HAP-1 (cell line): Measurements from ENCODE around the gene GLT8D2.

ENCODE experiments used
- DNase-seq, 2 experiments: peaks; one replicate each; pipeline ENCODE4 v3.0.0-alpha.2; 2016 to 2020; ENCODE audit warnings: low spot score in 2 of 2
- H3K27me3 ChIP-seq: fragments of 250-450 bp; sonication (Bioruptor Pico); 2 replicates; pipeline ENCODE4 v1.5.1; 2020; ENCODE audit warnings: low read depth, mild to moderate bottlenecking, moderate library complexity
- H3K36me3 ChIP-seq: fragments of 250-450 bp; sonication (Bioruptor Pico); replicated peaks from 2 replicates; pipeline ENCODE4 v1.5.1; 2020; ENCODE audit warnings: mild to moderate bottlenecking
- H3K4me1 ChIP-seq: fragments of 250-450 bp; sonication (Bioruptor Pico); 2 replicates; pipeline ENCODE4 v1.5.1; 2020; ENCODE audit warnings: mild to moderate bottlenecking
- H3K4me3 ChIP-seq: fragments of 250-450 bp; sonication (Bioruptor Pico); 2 replicates; pipeline ENCODE4 v1.5.1; 2020; ENCODE audit warnings: mild to moderate bottlenecking, moderate library complexity
- H3K9me3 ChIP-seq: fragments of 250-450 bp; sonication (Bioruptor Pico); 2 replicates; pipeline ENCODE4 v1.5.1; 2020; ENCODE audit warnings: mild to moderate bottlenecking, moderate library complexity
- in situ Hi-C: fragments of 300-500 bp; cut with MboI; formaldehyde crosslinking; loops from 3 replicates; pipeline ENCODE4 v1.14.3; 2020; ENCODE audit warnings: low sequenced_read_pairs, inconsistent platforms, mixed read lengths

GLT8D2 gene

DNA sequence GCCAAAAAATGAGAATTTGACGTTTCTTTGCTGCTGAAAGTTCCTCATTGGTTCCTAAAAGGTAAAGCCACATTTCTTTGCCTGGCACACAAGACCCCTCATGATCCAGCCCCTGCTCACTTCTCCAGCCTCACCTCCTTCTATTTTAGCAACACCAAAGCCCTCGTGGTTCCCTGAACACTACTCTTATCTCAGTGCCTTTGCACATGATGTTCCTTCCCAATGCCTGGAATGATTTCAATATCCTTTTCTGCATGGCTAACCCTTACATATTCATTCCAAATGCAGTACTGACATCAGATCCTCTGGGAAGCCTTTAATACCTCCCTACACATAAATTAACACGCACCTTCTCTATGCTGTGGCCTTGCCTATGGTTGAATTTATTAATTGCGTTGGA is 39.9 kb downstream of the GLT8D2 start:
- no peaks in the 10 kb centered on the region for H3K27me3 ChIP-seq
- peaks cover 4% of the 10 kb centered on the region for H3K4me1 ChIP-seq
- H3K9me3 ChIP-seq = no peaks in the 10 kb centered on the region
- no peaks in the 10 kb centered on the region for H3K36me3 ChIP-seq
- DNase-seq = no peak
- in situ Hi-C loops = no loop called here
- no peak overlapping the region for H3K4me3 ChIP-seq

DNA sequence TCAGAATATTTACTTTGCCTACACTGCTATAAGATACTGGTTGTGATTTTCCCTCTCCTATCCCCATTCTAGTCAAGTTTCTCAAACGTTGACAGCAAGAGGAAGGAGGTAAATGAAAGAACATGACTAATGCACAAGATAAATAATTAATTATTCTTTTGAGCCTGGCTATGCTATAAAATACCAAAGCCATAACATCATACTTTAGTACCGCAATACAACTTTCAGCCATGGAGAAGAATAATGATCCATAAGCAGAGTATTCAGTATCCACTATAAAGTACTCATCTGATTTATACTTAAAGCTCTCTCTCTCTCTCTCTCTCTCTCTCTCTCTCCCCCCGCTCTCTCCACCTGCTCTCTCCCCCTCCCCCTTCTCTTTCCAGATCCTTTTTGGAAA is 43.1 kb downstream of the GLT8D2 start:
- Histone ChIP-seq H3K4me3 (no peak overlapping the region), H3K4me1 (peaks cover 4% of the 10 kb centered on the region)
- in situ Hi-C loops = no loop called here

DNA sequence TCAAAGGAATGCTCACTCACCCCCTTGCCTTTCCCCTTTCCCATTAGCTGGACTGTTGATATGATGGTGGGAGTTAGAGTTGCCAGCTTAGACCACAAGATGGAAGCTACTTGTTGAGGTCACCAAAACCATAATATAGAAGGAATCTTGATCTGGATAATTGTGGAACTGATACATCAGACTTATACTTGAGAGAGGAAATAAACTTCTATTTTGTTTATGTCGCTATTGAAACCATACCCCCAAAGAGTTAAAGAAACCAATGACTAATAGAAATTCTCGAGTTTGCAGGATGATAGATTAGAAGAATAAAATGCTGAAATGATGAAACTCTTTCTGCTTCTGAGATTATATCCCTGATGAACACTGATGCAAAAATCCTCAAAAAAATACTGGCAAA is 46.4 kb downstream of the GLT8D2 start:
- no peak for DNase-seq
- in situ Hi-C loops = no loop called here

More for the DNA sequence above, 43.1 kb downstream of the GLT8D2 start:
- DNase-seq = no peak
- Histone ChIP-seq H3K9me3 (no peaks in the 10 kb centered on the region), H3K27me3 (0 out of 2 replicates have a peak, but pooled peaks cover 5% of the 10 kb centered on the region), H3K36me3 (no peaks in the 10 kb centered on the region)

DNA sequence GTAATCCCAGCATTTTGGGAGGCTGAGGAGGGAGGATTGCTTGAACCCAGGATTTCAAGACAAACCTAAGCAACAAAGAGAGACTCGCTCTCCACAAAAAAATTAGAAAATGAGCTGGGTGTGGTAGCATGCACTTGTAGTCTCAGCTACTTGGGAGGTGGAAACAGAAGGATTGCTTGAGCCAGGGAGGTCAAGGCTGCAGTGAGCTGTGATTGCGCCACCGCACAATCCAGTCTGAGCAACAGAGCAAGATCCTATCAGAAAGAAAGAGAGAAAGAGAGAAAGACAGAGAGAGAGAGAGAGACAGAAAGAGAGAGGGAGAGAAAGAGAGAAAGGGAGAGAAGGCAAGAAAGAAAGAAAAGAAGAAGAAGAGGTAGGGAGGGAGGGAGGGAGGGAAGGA is 47.3 kb downstream of the GLT8D2 start:
- no peaks in the 10 kb centered on the region for H3K36me3 ChIP-seq
- H3K9me3 ChIP-seq = no peaks in the 10 kb centered on the region
- DNase-seq = no peak
- in situ Hi-C loops = no loop called here
- peaks cover 13% of the 10 kb centered on the region for H3K27me3 ChIP-seq
- no peaks in the 10 kb centered on the region for H3K4me1 ChIP-seq
- no peak overlapping the region for H3K4me3 ChIP-seq

More for the DNA sequence above, 46.4 kb downstream of the GLT8D2 start:
- H3K4me3 ChIP-seq = no peak overlapping the region
- no peaks in the 10 kb centered on the region for H3K36me3 ChIP-seq
- H3K4me1 ChIP-seq = peaks cover 4% of the 10 kb centered on the region
- H3K27me3 ChIP-seq = peaks cover 13% of the 10 kb centered on the region
- H3K9me3 ChIP-seq = no peaks in the 10 kb centered on the region

DNA sequence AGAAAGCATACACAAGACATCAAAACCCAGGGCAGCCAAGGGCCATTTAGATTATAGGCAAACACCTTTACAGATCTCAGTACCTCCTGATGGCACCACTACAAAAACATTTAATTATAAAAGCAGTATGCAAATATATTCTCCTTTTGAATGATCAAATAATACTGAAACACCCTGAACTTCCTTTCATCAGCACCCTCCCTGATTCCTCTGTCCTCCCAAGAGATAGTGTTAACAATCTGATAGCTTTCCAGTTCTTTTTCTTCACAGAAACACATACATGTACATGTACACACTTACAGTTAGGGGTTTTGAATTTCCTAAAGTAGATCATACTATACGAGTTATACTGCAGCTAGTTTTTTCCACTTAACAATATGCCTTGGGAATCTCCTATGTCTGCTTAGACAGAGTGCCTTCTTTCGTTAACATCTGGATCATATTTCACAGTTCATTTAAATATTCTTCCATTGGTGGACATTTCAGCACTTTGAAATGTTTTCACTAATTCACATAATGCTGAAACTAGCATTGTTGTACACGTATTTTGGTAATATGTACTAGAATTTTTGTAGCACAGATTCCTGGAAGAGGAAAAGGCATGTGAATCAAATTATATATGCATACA is 49.1 kb downstream of the GLT8D2 start:
- Histone ChIP-seq H3K4me1 (no peaks in the 10 kb centered on the region), H3K27me3 (peaks cover 13% of the 10 kb centered on the region), H3K36me3 (no peaks in the 10 kb centered on the region), H3K9me3 (no peaks in the 10 kb centered on the region), H3K4me3 (no peak overlapping the region)
- in situ Hi-C loops = no loop called here
- no peak for DNase-seq

DNA sequence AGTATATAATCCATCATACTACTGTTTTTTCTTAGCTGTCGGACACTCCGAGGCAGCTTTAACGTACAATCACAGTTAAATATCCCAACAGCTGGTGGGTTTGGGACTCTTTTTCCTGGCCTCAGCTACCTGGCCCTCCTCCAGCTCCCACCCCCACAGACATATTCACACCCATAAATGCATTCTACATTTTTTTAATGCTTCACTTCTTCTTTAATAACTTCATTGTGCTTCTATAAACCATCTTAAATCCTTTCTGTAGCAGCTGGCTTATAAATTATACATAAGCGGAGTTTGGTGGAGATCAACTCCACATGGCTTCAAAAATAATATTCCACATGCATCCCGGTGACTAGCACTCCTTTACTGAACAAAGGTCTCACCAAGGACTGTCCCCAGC is 51.0 kb downstream of the GLT8D2 start:
- DNase-seq = no peak
- no peaks in the 10 kb centered on the region for H3K4me1 ChIP-seq
- in situ Hi-C loops = no loop called here
- no peak overlapping the region for H3K4me3 ChIP-seq
- H3K9me3 ChIP-seq = no peaks in the 10 kb centered on the region
- H3K36me3 ChIP-seq = no peaks in the 10 kb centered on the region
- H3K27me3 ChIP-seq = peaks cover 14% of the 10 kb centered on the region

DNA sequence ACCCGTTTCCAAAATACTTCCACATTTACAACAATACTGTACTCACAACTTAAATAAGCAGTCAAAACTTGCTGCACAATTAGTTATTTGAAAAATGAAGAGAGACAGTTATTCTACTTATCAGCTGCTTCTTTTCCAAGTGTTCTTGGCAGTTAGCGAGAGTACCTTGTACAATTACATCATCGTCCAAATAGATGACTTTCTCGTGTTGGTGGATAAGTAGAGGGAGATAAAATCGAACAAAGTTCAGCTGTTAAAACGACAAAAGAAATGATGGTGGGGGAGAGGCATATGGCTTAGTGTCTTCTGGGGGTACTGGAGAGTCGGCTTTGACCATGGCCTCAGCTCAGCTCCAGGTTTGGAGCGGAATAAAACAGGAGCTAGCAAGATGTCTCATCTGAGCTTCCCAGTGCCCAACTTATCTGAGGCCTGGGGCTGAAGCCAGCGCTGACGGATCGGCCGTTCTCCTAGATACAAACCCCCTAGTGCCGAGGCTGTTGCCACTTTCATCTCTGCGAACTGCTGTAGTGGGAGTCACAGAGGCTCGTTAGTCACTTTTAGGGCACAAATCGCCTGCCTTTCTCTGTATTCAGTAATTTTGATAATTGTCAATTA is 52.6 kb downstream of the GLT8D2 start:
- no peaks in the 10 kb centered on the region for H3K4me1 ChIP-seq
- no peaks in the 10 kb centered on the region for H3K9me3 ChIP-seq
- no peaks in the 10 kb centered on the region for H3K36me3 ChIP-seq
- H3K27me3 ChIP-seq = peaks cover 10% of the 10 kb centered on the region
- DNase-seq = no peak
- in situ Hi-C loops = no loop called here
- no peak overlapping the region for H3K4me3 ChIP-seq

DNA sequence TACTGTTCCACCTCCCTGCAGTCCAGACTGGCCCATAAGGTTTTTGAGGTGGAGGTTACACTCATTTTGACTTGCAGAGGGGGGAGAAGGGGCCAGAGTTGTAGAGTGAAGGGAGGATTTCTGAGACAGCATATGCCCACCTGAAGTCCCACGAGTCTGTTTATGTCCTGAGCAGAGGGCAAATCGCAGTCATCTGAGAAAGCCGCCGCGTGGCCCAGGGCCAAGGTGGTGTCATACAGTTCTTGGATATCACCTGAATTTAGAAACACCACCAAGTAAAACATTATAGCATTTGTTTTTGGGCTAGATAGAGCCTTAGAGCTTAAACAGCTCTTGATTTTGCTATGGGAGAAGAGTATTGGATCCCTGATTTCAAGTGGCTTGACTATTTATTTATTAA is 53.4 kb downstream of the GLT8D2 start:
- H3K4me1 ChIP-seq = no peaks in the 10 kb centered on the region
- in situ Hi-C loops = no loop called here

DNA sequence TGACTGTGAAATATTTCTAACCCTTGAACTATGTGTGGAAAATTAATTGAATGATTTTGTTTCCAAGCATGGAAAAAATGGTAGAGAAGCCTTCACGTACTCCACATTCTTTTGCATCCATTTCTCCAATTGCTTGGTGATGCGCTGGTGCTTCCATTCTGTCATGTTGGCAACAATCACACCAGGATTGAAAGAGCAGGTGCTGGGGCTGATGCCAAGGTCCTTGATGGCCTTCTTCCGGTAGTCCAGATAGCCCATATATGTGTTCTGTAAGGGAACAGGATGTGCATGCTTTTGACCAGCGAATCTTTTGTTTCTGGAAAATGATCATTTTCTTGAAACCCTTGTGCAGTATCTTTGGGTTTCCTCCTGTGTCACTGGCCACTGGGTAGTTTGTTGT is 55.8 kb downstream of the GLT8D2 start:
- Histone ChIP-seq H3K4me3 (no peak overlapping the region), H3K4me1 (no peaks in the 10 kb centered on the region), H3K36me3 (0 out of 2 replicates have a peak, but pooled peaks cover 5% of the 10 kb centered on the region), H3K9me3 (no peaks in the 10 kb centered on the region), H3K27me3 (peaks cover 2% of the 10 kb centered on the region)
- in situ Hi-C loops = no loop called here
- no peak for DNase-seq

More for the DNA sequence above, 53.4 kb downstream of the GLT8D2 start:
- no peaks in the 10 kb centered on the region for H3K9me3 ChIP-seq
- H3K27me3 ChIP-seq = peaks cover 10% of the 10 kb centered on the region
- no peak for DNase-seq
- H3K36me3 ChIP-seq = no peaks in the 10 kb centered on the region
- no peak overlapping the region for H3K4me3 ChIP-seq

DNA sequence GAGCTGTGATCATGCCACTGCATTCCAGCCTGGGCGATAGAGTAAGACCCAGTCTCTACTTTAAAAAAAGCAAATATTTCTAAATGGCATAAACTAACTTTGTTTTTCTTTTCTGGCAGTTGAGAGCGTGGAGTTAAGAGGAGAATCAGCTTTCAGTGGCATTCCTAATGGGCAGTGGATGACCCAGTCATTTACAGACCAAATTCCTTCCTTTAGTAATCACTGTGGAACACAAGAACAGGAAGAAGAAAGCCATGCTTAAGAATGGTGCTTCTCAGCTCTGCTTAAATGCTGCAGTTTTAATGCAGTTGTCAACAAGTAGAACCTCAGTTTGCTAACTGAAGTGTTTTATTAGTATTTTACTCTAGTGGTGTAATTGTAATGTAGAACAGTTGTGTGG is 63.2 kb downstream of the GLT8D2 start:
- DNase-seq = no peak
- Histone ChIP-seq H3K4me3 (no peak overlapping the region), H3K9me3 (no peaks in the 10 kb centered on the region), H3K4me1 (no peaks in the 10 kb centered on the region), H3K27me3 (no peaks in the 10 kb centered on the region), H3K36me3 (peaks cover 60% of the 10 kb centered on the region)
- in situ Hi-C loops = no loop called here

DNA sequence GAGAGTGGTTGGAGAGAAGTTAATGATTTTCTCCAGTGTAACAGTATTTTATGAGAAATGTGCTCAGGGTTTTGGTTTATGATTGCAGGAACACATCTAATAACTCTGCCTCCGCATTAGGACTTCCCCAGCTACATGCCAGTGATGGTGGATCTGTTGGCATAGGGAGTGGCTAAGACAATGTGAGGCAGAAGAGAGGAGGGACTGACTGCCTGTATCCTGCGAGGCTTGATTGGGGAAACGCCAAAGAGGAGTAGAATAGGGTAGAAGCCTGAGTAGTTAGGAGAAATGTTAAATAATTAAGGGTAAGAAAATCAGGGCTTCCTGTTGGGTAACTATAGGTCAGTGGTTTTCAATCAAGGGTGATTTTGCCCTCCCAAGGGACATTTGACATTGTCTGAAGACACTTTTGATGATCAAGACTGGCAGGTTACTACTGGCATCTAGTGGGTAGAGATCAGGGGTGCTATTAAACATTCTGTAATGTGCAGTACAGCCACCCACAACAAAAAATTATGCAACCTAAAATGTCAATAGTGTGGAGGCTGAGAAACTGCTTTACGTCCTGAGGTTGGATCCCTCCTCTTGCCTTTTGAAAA is 71.5 kb downstream of the GLT8D2 start:
- DNase-seq = no peak
- in situ Hi-C loops = no loop called here
- H3K9me3 ChIP-seq = no peaks in the 10 kb centered on the region
- H3K4me1 ChIP-seq = no peaks in the 10 kb centered on the region
- no peak overlapping the region for H3K4me3 ChIP-seq
- no peaks in the 10 kb centered on the region for H3K27me3 ChIP-seq
- H3K36me3 ChIP-seq = peaks cover 57% of the 10 kb centered on the region

DNA sequence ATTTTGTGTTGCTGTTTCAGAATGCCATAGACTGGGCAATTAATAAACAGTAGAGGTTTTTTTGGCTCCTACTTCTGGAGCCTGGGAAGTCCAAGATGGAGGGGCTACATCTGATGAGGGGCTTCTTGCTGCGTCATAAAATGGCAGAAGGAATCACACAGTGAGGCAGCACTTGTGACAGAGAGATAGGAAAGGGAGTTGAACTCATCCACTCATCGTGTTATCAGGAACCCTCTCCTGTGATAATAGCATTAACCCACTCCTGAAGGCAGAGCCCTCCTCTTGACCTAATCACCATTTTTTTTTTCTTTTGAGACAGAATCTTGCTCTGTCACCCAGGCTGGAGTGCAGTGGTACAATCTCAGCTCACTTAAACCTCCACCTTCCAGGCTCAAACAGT is 74.6 kb downstream of the GLT8D2 start:
- Histone ChIP-seq H3K36me3 (peaks cover 35% of the 10 kb centered on the region), H3K4me1 (no peaks in the 10 kb centered on the region), H3K9me3 (no peaks in the 10 kb centered on the region), H3K4me3 (no peak overlapping the region), H3K27me3 (no peaks in the 10 kb centered on the region)
- in situ Hi-C loops = no loop called here
- DNase-seq = no peak

DNA sequence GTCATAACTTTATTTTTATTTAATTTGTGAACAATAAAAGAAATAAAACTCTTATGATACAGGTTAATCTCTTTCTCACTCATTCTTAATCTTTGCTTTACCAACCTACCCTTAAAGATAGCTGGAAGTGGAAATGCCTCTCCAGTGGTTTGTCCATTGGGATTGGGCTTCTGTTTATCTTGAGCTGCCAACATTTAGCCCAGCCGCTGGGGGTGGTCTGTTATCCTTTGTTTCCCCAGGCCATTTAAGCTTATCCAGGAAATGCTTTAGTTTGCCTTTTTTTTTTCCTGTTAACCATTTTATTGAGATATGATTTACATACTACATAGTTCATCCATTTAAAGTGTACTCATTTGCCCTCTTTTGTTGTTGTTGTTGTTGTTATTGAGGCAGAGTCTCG is 76.1 kb downstream of the GLT8D2 start:
- Histone ChIP-seq H3K9me3 (no peaks in the 10 kb centered on the region), H3K4me1 (no peaks in the 10 kb centered on the region), H3K27me3 (no peaks in the 10 kb centered on the region), H3K4me3 (no peak overlapping the region), H3K36me3 (peaks cover 35% of the 10 kb centered on the region)
- in situ Hi-C loops = no loop called here
- no peak for DNase-seq

DNA sequence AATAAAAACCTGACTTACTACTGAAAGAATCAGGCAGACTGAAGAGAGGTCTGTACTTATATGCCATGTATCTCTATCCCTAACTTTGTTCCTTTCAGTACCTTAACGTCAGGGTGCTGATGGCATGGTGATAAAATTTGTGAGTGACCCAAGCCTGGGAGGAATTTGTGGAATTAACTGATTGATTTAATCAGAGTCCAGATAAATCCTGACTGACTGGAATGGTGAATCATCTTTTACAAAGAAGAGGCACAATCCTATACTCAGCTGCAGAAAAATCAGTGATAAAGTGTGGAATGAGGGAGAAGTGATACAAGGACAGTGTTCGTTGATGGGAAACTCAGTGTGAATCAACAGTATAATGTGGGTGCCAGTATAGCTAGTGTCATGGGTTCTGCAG is 80.6 kb downstream of the GLT8D2 start:
- no peaks in the 10 kb centered on the region for H3K9me3 ChIP-seq
- peaks cover 23% of the 10 kb centered on the region for H3K36me3 ChIP-seq
- H3K4me1 ChIP-seq = peaks cover 7% of the 10 kb centered on the region
- DNase-seq = no peak
- H3K4me3 ChIP-seq = no peak overlapping the region
- in situ Hi-C loops = no loop called here
- no peaks in the 10 kb centered on the region for H3K27me3 ChIP-seq
